HG03064 (cell line): Measurements from ENCODE around the gene RTP2.

Experiments used
- ATAC-seq: cut with Tn5 transposase; IDR thresholded peaks from one replicate; pipeline ENCODE4 v1.9.1; 2021; ENCODE audit warnings: low read depth; ENCODE audit not compliant: unreplicated experiment

RTP2 gene, protein sequence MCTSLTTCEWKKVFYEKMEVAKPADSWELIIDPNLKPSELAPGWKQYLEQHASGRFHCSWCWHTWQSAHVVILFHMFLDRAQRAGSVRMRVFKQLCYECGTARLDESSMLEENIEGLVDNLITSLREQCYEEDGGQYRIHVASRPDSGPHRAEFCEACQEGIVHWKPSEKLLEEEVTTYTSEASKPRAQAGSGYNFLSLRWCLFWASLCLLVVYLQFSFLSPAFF

DNA sequence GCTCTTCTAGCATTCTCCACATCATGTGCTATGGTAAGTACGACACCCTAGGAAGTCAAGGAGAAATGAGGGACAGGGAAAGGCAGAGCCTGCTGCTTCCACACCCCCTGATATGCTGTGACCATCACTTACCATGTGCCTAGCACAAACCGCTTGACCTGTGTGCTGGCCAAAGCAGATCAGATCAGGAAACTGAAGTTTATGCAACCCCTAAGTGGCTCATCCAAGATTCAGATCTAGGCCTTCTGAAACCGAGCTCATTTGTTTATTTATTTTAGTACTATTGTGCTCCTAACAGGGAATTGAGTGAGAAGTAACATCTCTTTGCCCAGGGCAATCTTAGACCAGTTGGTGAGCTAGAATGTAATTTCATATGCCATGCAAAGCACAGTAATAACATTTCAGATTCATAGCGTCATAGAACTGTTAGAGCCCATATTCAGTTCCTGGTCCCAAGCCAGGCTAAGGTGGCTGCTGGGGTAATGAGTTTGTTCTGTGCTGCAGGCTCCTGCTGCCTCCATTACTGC is at the start of gene RTP2:
Gene RTP2 (minus strand): TSS at position 51 of the 527 bp plus-strand sequence. CDS start 429 bp downstream, outside the sequence.
- no peak for ATAC-seq

DNA sequence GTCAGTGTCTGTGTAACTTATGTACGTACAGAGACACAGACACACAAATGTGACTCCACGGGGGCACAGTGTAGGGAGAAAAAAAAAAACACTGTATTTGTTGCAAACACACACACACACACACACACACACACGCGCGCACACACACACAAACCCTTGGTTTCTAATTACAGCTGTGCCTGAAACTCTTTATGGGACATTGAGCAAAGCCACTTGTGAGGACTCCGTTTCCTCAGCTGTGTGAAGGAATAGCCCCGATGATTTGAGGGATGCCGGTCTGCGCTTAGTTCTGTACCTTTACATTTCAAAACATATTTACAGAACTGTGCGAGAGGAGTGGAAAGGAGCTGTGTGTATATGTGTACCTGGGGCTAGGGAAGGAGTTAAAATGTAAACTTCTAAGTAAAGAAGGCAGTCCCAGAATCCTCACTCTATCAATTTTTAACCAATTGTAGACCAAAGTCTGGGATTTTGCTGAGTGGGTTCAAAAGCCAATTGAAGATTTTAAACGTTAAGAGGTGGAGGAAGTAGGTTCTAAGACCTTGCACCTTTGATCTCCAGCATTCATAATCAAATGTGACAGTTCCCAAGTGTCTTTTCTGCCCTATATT is 48.3 kb upstream of the RTP2 start:
- no peak for ATAC-seq

DNA sequence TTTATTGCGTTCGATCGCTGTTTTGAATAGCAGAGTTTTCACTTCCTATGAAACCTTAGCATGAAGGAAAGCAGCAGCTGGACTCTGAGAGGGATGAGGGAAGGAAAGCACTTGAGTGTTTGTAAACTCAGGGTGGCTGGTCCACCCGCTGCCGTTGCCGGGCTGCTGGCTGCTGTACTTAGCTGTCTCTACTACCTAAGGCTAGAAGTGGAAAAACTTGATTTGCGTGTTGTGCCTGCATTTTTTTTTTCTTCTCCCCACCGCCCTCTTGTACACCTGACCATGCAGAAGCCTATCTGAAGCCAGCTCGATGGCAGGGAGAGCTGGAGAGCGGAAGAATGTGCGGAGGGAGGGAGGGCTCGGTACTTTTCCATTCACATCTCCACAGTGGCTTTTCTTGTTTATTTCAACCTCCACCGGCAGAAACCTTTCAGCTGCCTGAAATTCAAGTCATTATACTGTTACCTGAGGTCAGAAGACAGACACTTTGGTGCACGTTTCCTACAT is 47.7 kb upstream of the RTP2 start:
- ATAC-seq, result no peak

DNA sequence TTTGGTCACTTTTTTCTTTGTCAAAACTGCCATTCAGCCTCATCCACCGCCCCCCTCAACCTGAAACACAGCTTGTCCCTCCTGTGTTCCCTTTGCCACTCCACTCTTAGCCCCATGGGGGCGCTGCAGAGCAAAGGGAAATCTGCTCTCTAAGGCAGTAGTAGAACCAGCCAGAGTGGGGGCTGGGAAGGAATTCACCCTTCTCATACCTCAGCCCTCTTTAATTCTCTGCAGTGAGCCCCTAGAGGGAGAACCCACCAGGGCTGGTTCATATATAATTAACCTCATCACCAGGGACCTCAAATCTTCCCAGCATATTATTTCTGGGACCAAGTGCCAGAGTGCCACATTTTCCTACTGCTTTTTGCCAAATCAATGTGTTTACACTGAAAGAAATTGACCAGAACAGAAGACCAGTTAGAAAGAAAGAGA is 45.7 kb upstream of the RTP2 start:
- no peak for ATAC-seq

DNA sequence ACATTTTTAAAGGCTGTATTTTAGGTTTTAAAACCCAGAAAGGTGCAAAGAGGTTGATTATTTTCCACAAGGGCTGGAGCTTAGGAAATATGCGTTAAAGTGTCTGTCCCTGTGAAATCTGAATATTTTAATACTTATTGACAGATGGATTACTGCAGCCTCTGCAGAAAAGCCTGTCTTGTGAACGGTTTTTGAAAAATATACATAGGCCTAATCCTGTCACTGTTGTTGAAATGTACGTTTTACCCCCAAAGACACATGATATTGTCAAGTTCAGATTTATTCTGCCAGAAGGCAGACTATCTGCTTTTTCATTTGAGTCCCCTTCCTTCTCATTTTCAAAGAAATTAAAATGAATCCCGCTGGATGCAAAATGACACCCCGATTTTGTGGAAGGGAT is 45.1 kb upstream of the RTP2 start:
- ATAC-seq, result no peak

DNA sequence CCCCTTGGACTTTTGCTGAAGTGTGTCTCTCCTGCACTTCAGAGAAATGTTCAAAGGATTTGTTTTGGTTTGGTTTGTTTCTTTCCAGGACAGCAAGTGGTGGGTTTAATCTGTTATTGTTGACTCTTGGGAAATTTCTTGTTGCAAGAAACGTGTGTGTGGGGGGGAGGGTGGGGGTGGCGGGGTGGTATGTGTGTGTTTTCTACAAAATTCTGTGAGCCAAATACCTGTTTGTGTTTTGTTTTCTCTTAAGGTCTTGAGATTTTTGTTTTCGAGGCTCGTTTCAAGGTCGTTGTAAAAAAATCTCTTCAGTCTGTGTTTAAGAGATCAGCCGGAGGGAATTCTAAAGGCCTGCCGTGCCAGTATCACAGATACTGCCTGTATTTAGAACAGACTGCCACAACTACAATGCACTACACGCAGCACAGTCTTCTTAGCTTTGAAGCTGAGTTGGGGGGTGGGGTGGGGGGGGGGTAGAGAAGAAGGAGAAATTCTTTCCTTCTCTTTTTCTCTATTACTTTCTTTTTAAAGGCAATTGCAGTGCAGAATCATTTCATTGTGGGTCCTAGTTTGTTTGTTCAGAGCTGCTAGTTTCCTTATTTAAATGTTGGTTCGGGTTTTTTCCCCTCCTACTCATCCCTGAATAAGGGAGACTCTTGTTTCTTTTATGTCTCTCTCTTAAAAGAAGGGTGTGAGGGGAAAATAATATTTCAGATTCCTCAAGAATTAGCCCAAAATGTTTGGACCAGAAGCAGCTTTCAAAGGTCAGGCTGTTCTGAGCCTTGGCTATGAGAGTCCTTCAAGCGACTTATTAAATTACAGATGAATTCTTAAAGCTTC is 44.3 kb upstream of the RTP2 start:
- no peak for ATAC-seq

- ATAC-seq, result no peak
These were observed 43.7 kb upstream of the RTP2 start for GRCh38 chr3:187746059-187746441.

DNA sequence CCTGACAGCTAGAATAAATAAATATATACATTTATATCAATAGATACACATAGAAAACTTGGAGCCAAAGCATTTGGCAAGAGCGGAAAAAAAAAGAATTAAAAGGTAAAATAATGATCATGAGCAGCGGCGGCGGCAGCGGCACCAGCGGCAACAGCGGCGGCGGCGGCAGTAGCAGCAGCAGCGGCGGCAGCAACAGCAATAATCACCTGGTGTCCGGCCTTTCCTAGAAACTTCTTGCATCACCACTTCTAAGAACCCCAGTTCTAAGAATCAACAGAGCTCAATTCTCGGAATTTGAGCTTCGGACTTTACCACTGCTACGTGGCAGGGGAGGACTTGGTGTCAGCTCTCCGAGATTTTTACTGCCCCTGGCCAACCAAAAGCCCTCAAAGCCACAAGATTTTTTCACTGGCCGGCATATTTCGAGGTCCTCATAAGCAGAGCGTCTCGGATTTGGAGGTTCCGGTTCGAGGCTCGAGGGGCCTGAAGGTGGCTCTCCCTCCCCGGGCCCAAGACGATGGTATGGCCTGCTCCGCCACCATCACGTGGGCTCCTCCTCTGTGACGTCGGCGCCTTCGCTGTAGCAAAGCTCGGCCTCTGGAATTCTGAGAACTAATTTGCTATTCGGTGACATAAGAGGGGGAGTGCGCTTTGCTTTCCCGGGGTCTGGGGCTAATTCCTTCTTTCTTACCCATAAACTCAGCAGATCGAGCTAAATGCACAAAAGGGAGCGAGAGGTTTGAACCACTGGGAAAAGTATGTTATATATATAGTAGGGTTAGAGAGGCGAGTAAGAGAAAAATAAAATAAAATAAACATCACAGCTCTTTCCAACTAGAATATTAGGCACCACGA is 43.1 kb upstream of the RTP2 start, which contains the start of gene BCL6:
Gene BCL6 (minus strand): TSS at position 268 of the 858 bp plus-strand sequence. CDS start 11,775 bp downstream, outside the sequence.
- ATAC-seq, result peak; percentile 68

- no peak for ATAC-seq
These were observed 42.1 kb upstream of the RTP2 start for GRCh38 chr3:187744169-187745151.

DNA sequence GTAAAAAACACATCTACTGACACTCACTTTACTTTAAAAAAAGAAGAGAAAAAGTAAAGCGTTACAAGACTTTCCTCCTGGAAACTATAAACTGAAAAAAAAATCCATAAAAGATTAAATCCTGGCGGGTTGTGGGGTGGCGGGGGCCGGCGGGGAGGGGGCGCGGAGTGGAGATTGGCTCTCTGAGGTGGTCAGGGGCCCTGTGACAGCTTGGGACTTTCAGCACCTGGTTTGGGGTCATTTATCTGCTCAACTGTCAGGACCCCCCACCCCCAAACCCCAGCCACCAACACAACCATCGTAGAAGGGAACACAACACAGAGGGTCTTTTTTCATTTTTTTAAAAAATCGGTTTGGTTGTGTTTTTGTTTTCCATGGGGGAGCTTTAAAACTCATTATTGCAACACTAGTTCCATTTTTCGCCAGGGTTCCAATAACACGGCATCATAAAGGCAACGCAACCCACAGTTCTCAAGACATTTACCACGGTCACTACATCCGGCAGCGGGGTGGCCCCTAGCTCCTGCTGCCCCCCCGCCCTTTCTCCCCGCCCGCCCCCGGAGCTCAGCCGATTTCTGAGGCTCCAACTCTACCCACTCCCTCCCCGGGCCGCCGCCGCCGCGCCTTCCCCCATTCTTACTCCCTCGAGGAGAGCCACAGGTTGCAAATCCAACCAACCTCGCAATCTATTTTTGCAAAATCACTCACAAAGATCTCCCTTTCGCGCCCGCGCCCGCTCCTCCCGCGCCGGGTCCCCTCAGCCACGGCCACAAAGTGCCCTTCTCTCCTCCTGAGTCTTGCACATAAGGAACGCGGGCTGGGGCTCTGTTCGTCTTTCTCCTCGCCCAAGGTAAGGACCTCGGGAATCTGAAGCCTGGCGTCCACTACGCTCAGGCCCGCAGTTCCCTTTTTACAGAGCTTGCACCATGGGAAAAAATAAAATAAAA is 41.1 kb upstream of the RTP2 start:
- ATAC-seq, result no peak

GRCh38 chr3:187742351-187743171 is 40.2 kb upstream of the RTP2 start:
- ATAC-seq, result no peak

- no peak for ATAC-seq
These were observed 39.3 kb upstream of the RTP2 start for GRCh38 chr3:187741403-187742350.

DNA sequence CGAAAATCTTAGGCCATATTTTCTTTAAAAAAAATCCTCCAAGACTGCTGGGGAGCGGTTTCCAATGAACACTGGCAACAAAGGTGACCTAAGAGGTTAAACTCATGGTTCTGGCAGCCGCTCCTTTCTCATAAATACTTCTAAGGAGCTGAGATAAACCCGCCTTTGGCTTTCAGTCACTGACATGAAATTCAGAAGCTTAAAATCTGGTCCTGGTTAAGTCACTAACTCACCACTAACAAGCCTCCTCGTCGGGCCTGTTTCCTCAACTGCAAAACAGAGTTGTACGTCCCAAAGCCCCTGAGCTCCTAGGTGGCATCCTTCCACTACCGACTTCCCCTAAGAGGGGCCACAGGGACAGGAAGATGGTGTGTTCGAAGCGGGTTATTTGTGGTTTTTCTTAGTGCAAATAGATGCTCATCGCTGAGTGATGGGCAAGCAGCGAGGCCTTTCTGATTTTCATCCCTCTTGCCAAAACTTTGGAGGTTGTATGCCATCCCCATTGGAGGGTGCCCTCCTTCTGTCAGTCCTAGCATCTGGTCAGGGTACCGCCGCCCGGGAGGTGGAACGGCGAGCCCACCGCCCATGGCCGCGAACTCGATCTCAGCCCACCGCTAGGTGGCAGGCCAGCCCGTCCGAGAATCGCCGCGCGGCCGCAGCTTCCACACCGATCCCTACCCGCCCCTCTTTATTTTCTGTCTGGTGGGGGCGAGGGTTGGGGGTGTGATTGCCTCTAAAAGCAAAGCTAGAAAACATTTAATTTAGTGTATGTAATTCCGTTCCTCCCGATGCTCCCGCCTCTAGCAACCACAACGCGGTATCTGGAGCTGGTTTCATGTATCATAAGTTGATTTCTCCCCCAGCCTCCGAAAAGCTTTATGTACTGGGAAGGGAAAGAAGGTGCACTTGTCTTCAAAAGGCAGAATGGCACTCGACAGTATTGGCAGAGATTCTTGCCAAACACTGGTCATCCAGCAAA is 38.4 kb upstream of the RTP2 start:
- ATAC-seq, result no peak

GRCh38 chr3:187739561-187740332 is 37.4 kb upstream of the RTP2 start:
- no peak for ATAC-seq
